Hematopoietic multipotent progenitor cell treated with erythropoietin and hydrocortisone succinate and interleukin-3 and kit ligand, for 17 days (in vitro differentiated cells): Measurements from ENCODE around the gene NT5DC3.
"Not testable (repeated sequence)": the region's sequence is repeated elsewhere in the genome, so short reads cannot be mapped to it uniquely, and the experiment has no call there.

ENCODE experiments used
- DNase-seq: peaks from one replicate; pipeline ENCODE4 v3.0.0-alpha.2; 2015; ENCODE audit warnings: low spot score

Gene NT5DC3

GRCh38 chr12:103855036-103855712 is 14.1 kb upstream of the NT5DC3 start:
- DNase-seq, result no peak

GRCh38 chr12:103854372-103854973 is 13.4 kb upstream of the NT5DC3 start:
- no peak for DNase-seq

GRCh38 chr12:103852498-103852997 is 11.5 kb upstream of the NT5DC3 start:
- DNase-seq, result no peak

- no peak for DNase-seq
These were observed 10.1 kb upstream of the NT5DC3 start for GRCh38 chr12:103851127-103851526.

GRCh38 chr12:103850429-103850828 is 9.4 kb upstream of the NT5DC3 start:
- no peak for DNase-seq

- DNase-seq, result no peak
These were observed 8.0 kb upstream of the NT5DC3 start for GRCh38 chr12:103848917-103849491.

GRCh38 chr12:103848143-103848542 is 7.1 kb upstream of the NT5DC3 start:
- DNase-seq, result no peak

- no peak for DNase-seq
These were observed 5.4 kb upstream of the NT5DC3 start for GRCh38 chr12:103846415-103846814.

- DNase-seq, result no peak
These were observed 3.3 kb upstream of the NT5DC3 start for GRCh38 chr12:103844305-103844704.

GRCh38 chr12:103841690-103842584 is 903 bp upstream of the NT5DC3 start:
- no peak for DNase-seq

- DNase-seq, result no peak
These were observed 565 bp downstream of the NT5DC3 start for GRCh38 chr12:103840462-103840875.

- DNase-seq, result no peak
These were observed 1.2 kb downstream of the NT5DC3 start for GRCh38 chr12:103839609-103840461.

- no peak for DNase-seq
These were observed 1.9 kb downstream of the NT5DC3 start for GRCh38 chr12:103839103-103839502.

- DNase-seq, result no peak
These were observed 2.6 kb downstream of the NT5DC3 start for GRCh38 chr12:103838254-103838914.

GRCh38 chr12:103836345-103836744 is 4.7 kb downstream of the NT5DC3 start:
- DNase-seq, result no peak

GRCh38 chr12:103835747-103836335 is 5.2 kb downstream of the NT5DC3 start:
- DNase-seq, result not testable (repeated sequence)

- DNase-seq, result no peak
These were observed 6.1 kb downstream of the NT5DC3 start for GRCh38 chr12:103834942-103835341.

GRCh38 chr12:103833891-103834290 is 7.1 kb downstream of the NT5DC3 start:
- DNase-seq, result no peak

GRCh38 chr12:103833095-103833775 is 7.8 kb downstream of the NT5DC3 start:
- no peak for DNase-seq
